Breast epithelium (tissue), 3 donors: ENCODE measurements around the gene OXSM.

Experiments
- POLR2A ChIP-seq: fragments of 450-650 bp; IDR thresholded peaks from one replicate; pipeline ENCODE4 v1.6.1; 2016; ENCODE audit warnings: antibody characterized with exemption, mild to moderate bottlenecking, moderate library complexity
- POLR2AphosphoS5 ChIP-seq, 3 donors: sonication (generic); formaldehyde crosslinking; IDR thresholded peaks; one replicate each; pipeline ENCODE4 v1.6.1; 2017; ENCODE audit warnings: antibody characterized with exemption in 3 of 3
- TF ChIP-seq, protein P1 (sequence below), 3 donors: fragments of 450-650 bp; IDR thresholded peaks; one replicate each; pipeline ENCODE4 v1.5.1; 2016 to 2017; ENCODE audit warnings: antibody characterized with exemption in 3 of 3, mild to moderate bottlenecking in 3 of 3, moderate library complexity in 3 of 3

DNA sequence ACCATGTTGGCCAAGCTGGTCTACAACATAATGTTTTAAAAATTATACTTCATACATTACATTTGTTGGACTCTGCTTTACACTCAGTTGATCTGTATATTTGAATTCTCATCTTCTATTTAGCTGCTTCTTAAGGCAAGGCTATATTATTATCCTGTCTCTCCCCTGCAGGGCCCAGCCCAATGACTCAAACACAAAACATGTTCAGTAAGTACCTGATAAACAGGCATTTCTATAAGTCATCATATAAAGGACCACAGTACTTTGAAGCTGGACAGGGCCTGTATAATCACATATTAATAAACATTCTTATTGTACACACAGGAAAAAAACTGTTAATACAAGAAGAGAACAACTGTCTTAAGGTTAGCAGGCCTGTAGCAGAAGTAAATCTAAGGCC is 42.9 kb upstream of the OXSM start:
- TF ChIP-seq, protein P1, sequence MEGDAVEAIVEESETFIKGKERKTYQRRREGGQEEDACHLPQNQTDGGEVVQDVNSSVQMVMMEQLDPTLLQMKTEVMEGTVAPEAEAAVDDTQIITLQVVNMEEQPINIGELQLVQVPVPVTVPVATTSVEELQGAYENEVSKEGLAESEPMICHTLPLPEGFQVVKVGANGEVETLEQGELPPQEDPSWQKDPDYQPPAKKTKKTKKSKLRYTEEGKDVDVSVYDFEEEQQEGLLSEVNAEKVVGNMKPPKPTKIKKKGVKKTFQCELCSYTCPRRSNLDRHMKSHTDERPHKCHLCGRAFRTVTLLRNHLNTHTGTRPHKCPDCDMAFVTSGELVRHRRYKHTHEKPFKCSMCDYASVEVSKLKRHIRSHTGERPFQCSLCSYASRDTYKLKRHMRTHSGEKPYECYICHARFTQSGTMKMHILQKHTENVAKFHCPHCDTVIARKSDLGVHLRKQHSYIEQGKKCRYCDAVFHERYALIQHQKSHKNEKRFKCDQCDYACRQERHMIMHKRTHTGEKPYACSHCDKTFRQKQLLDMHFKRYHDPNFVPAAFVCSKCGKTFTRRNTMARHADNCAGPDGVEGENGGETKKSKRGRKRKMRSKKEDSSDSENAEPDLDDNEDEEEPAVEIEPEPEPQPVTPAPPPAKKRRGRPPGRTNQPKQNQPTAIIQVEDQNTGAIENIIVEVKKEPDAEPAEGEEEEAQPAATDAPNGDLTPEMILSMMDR (IDR thresholded peaks at IDR 0.05), result no peak
- TF ChIP-seq POLR2A (no peak), POLR2AphosphoS5 (IDR thresholded peaks at IDR 0.05) (no peak)
